OCI-LY1 (cell line): Measurements from ENCODE around the gene TAB2.

Source experiments
- H2AFZ ChIP-seq: fragments of 200-600 bp; sonication (generic), shearing (Covaris generic); 2 replicates; pipeline ENCODE4 v1.6.0; 2014; ENCODE audit warnings: antibody characterized with exemption, mild to moderate bottlenecking, low read length
- H3F3A ChIP-seq: fragments of 200-600 bp; sonication (generic), shearing (Covaris generic); 2 replicates; pipeline ENCODE4 v1.6.0; 2014; ENCODE audit warnings: mild to moderate bottlenecking, antibody characterized with exemption, low read length, moderate library complexity; ENCODE audit not compliant: insufficient read depth
- H3K27ac ChIP-seq: fragments of 200-600 bp; sonication (generic); 2 replicates; pipeline ENCODE4 v1.5.1; 2014; ENCODE audit warnings: low read length, mixed run types, mild to moderate bottlenecking, low read depth; ENCODE audit not compliant: poor library complexity, severe bottlenecking
- H3K27me3 ChIP-seq: fragments of 200-600 bp; sonication (generic); 2 replicates; pipeline ENCODE4 v1.6.0; 2014; ENCODE audit warnings: antibody characterized with exemption, mild to moderate bottlenecking, low read length, moderate library complexity; ENCODE audit not compliant: insufficient read depth
- H3K36me3 ChIP-seq: fragments of 200-600 bp; sonication (generic); 2 replicates; pipeline ENCODE4 v1.6.1; 2014; ENCODE audit warnings: mild to moderate bottlenecking, antibody characterized with exemption, low read length, moderate library complexity, mixed read lengths; ENCODE audit not compliant: insufficient read depth
- H3K4me1 ChIP-seq: fragments of 200-600 bp; sonication (generic); 2 replicates; pipeline ENCODE4 v1.5.1; 2014; ENCODE audit warnings: mild to moderate bottlenecking, low read length, moderate library complexity; ENCODE audit not compliant: insufficient read depth, severe bottlenecking
- H3K4me2 ChIP-seq: fragments of 200-600 bp; sonication (generic), shearing (Covaris generic); 2 replicates; pipeline ENCODE4 v1.6.1; 2014; ENCODE audit warnings: low read length
- H3K4me3 ChIP-seq: fragments of 200-600 bp; sonication (generic); 2 replicates; pipeline ENCODE4 v1.5.1; 2014; ENCODE audit warnings: low read length, low read depth, mild to moderate bottlenecking, mixed read lengths; ENCODE audit not compliant: poor library complexity, severe bottlenecking
- H3K79me2 ChIP-seq: fragments of 200-600 bp; shearing (Covaris generic); 2 replicates; pipeline ENCODE4 v1.6.1; 2016; ENCODE audit warnings: mixed run types, low read length, mixed read lengths; ENCODE audit not compliant: insufficient read depth
- H3K9ac ChIP-seq: fragments of 200-600 bp; sonication (generic), shearing (Covaris generic); 2 replicates; pipeline ENCODE4 v1.6.1; 2014; ENCODE audit warnings: mild to moderate bottlenecking, low read length, mixed read lengths
- H3K9me2 ChIP-seq: fragments of 200-600 bp; sonication (generic), shearing (Covaris generic); 2 replicates; pipeline ENCODE4 v1.6.1; 2014; ENCODE audit warnings: low read depth, mild to moderate bottlenecking, low read length, mixed read lengths
- H3K9me3 ChIP-seq: fragments of 200-600 bp; shearing (Covaris generic); 2 replicates; pipeline ENCODE4 v1.6.1; 2014; ENCODE audit warnings: low read length, mixed read lengths
- H4K20me1 ChIP-seq: fragments of 200-600 bp; sonication (generic), shearing (Covaris generic); 2 replicates; pipeline ENCODE4 v1.6.0; 2016; ENCODE audit warnings: mild to moderate bottlenecking, low read length; ENCODE audit not compliant: insufficient read depth
- EZH2 ChIP-seq: fragments of 200-600 bp; sonication (generic), shearing (Covaris generic); IDR thresholded peaks from 2 replicates; pipeline ENCODE4 v1.8.0; 2017; ENCODE audit warnings: borderline replicate concordance, mixed run types, mild to moderate bottlenecking, antibody characterized with exemption, low read length, moderate library complexity, mixed read lengths
- TF ChIP-seq, protein P1 (sequence below): fragments of 200-600 bp; sonication (generic), shearing (Covaris generic); IDR thresholded peaks from 2 replicates; pipeline ENCODE4 v1.5.1; 2017; ENCODE audit warnings: mild to moderate bottlenecking, antibody characterized with exemption, low read length, moderate library complexity, mixed read lengths

TAB2 gene

DNA sequence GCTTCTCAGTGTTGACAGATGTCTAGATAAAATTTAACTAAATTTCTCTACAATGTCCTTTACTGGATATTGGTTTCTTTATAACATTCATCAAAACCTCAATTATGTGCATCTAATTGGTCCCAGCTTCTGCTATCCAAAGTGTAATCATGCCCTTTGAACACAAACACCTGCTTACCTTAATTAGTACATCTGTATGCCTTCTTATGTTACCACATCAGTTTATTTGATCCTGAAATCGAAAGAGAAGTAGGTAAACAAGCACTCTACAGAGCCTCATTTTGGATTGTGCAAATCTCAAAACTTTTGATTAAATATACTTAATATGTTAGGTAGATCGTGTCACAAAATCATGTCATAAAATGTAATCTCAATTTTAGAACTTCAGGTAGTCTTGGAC lies 36.5 kb downstream of the TAB2 start:
- Histone ChIP-seq H4K20me1 (no peaks in the 10 kb centered on the region), H3K4me3 (no peak overlapping the region), H3K36me3 (peaks cover 3% of the 10 kb centered on the region; the same call in 1 of the 2 replicates), H3K27ac (no peak overlapping the region), H3K4me1 (no peaks in the 10 kb centered on the region), H3K9me3 (no peaks in the 10 kb centered on the region), H3F3A (no peaks in the 10 kb centered on the region), H2AFZ (no peak overlapping the region), H3K9me2 (no peaks in the 10 kb centered on the region), H3K4me2 (no peak overlapping the region), H3K27me3 (no peaks in the 10 kb centered on the region), H3K9ac (no peak overlapping the region), H3K79me2 (peaks cover 69% of the 10 kb centered on the region)
- TF ChIP-seq EZH2: no peak
- TF ChIP-seq, protein P1, sequence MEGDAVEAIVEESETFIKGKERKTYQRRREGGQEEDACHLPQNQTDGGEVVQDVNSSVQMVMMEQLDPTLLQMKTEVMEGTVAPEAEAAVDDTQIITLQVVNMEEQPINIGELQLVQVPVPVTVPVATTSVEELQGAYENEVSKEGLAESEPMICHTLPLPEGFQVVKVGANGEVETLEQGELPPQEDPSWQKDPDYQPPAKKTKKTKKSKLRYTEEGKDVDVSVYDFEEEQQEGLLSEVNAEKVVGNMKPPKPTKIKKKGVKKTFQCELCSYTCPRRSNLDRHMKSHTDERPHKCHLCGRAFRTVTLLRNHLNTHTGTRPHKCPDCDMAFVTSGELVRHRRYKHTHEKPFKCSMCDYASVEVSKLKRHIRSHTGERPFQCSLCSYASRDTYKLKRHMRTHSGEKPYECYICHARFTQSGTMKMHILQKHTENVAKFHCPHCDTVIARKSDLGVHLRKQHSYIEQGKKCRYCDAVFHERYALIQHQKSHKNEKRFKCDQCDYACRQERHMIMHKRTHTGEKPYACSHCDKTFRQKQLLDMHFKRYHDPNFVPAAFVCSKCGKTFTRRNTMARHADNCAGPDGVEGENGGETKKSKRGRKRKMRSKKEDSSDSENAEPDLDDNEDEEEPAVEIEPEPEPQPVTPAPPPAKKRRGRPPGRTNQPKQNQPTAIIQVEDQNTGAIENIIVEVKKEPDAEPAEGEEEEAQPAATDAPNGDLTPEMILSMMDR: no peak

DNA sequence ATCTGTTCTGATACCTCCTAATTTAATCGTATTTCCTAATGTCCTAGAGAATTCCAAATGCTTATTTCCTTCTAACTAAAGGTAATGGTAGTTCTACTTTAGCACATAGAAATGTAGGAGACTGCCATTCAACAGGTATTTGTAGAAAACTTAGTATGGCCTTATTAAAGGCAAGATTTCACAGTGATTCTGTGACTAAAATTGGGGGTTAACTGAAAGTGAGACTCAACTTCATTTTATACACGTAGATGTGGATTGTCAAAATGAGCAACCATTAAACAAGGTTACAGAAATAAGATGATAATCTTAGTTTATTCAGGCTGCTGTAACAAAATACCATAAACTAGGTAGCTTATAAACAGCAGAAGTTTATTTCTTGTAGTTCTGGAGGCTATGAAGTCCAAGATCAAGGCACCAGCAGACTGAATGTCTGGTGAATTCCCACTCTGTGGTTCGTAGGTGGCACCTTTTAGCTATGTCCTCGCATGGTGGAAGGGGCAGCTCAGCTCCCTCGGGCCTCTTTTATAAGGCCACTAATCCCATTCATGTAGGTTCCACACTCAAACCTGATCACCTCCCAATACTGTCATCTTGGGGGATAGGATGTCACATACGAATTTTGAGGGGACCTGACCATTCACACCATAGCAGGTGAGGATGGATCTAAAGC lies 38.7 kb downstream of the TAB2 start:
- TF ChIP-seq EZH2: no peak
- TF ChIP-seq, protein P1: no peak
- no peaks in the 10 kb centered on the region for H3K4me1 ChIP-seq
- H3K79me2 ChIP-seq: peaks cover 78% of the 10 kb centered on the region
- no peak overlapping the region for H3K4me2 ChIP-seq
- H3K27me3 ChIP-seq: no peaks in the 10 kb centered on the region
- H3K4me3 ChIP-seq: no peak overlapping the region
- no peaks in the 10 kb centered on the region for H4K20me1 ChIP-seq
- H3K9me2 ChIP-seq: no peaks in the 10 kb centered on the region
- H3K27ac ChIP-seq: no peak overlapping the region
- H2AFZ ChIP-seq: no peak overlapping the region
- H3K36me3 ChIP-seq: peaks cover 16% of the 10 kb centered on the region
- H3K9me3 ChIP-seq: no peaks in the 10 kb centered on the region
- no peaks in the 10 kb centered on the region for H3F3A ChIP-seq
- H3K9ac ChIP-seq: no peak overlapping the region

DNA sequence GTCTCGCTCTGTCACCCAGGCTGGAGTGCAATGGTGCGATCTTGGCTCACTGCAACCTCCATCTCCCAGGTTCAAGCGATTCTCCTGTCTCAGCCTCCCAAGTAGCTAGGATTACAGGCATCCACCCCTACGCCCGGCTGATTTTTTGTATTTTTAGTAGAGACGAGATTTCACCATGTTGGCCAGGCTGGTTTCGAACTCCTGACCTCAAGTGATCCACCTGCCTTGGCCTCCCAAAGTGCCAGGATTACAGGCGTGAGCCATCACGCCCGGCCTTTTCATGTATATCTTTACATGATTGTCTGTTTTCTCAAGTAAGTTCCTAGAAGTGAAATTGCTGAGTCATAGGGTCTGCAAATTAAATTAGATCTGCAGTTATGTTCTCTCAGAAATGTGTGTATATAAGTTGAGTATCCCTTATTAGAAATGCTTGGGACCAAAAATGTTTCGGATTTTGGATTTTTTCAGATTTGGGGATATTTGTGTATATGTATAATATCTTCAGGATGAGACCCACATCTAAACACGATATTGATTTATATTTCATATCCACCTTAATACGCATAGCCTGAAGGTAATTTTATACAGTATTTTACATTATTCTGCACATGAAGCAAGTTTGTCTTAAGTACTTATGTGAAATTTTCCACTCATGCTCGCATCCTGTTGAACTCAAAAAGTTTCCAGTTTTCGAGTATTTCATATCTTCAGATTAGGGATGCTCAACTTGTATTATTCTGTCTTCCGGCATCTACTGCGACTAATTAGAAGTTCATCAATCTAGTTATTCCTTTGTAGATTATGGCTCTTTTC lies 40.4 kb downstream of the TAB2 start:
- Histone ChIP-seq H3K9me3 (no peaks in the 10 kb centered on the region), H3K4me3 (no peak overlapping the region), H2AFZ (no peak overlapping the region), H3K27ac (no peak overlapping the region), H3F3A (no peaks in the 10 kb centered on the region), H3K4me2 (no peak overlapping the region), H3K36me3 (peaks cover 16% of the 10 kb centered on the region), H3K9me2 (no peaks in the 10 kb centered on the region), H3K4me1 (no peaks in the 10 kb centered on the region), H4K20me1 (no peaks in the 10 kb centered on the region), H3K79me2 (peaks cover 76% of the 10 kb centered on the region), H3K27me3 (no peaks in the 10 kb centered on the region), H3K9ac (no peak overlapping the region)
- no peak for TF ChIP-seq EZH2
- TF ChIP-seq, protein P1: no peak
